Chondrocyte (in vitro differentiated cells): ENCODE results near the gene PAX2. TPM values are rescaled to one million over a fixed set of nuclear protein-coding genes. Genes with fewer than 3 reads are reported as not detected.

Experiments used
- DNase-seq: peaks from one replicate; pipeline ENCODE4 v3.0.0; 2021; ENCODE audit warnings: mixed read lengths, low spot score
- H3K27ac Mint-ChIP-seq: one replicate; pipeline ENCODE4 v1.8.0; 2021; ENCODE audit warnings: mild to moderate bottlenecking, moderate library complexity, mixed read lengths; ENCODE audit not compliant: unreplicated experiment
- H3K27me3 Mint-ChIP-seq: 2 replicates; pipeline ENCODE4 v1.8.0; 2021; ENCODE audit warnings: low read depth, mixed read lengths
- H3K36me3 Mint-ChIP-seq: 2 replicates; pipeline ENCODE4 v1.8.0; 2021; ENCODE audit warnings: low read depth, mixed read lengths
- H3K4me1 Mint-ChIP-seq: 2 replicates; pipeline ENCODE4 v1.8.0; 2021; ENCODE audit warnings: low read depth, mild to moderate bottlenecking, mixed read lengths
- H3K4me3 Mint-ChIP-seq: one replicate; pipeline ENCODE4 v1.8.0; 2021; ENCODE audit warnings: mild to moderate bottlenecking, moderate library complexity, mixed read lengths; ENCODE audit not compliant: unreplicated experiment
- H3K9me3 Mint-ChIP-seq: 2 replicates; pipeline ENCODE4 v1.8.0; 2021; ENCODE audit warnings: low read depth, mixed read lengths
- CTCF ChIP-seq: fragments of 200-600 bp; sonication (generic); IDR thresholded peaks from 2 replicates; pipeline ENCODE4 v1.5.0; 2021; ENCODE audit warnings: antibody characterized with exemption, mild to moderate bottlenecking, moderate library complexity
- total RNA-seq: library from RNA; stranded (reverse); gene quantifications from 3 replicates; pipeline ENCODE4 v1.2.1, GENCODE V29; 2021

Gene PAX2
- total RNA-seq, 1 donor from 2014 or later, result 0.62 TPM

GRCh38 chr10:100781145-100781665, 35.8 kb downstream of the PAX2 start:
- H3K27me3 Mint-ChIP-seq, result peaks cover 60% of the 10 kb centered on the region
- H3K4me3 Mint-ChIP-seq, result no peak overlapping the region
- H3K9me3 Mint-ChIP-seq, result peaks cover 6% of the 10 kb centered on the region
- no peak for TF ChIP-seq CTCF
- no peaks in the 10 kb centered on the region for H3K4me1 Mint-ChIP-seq
- no peak overlapping the region for H3K27ac Mint-ChIP-seq
- DNase-seq, result peak; percentile 65
- peaks cover 10% of the 10 kb centered on the region for H3K36me3 Mint-ChIP-seq

DNA sequence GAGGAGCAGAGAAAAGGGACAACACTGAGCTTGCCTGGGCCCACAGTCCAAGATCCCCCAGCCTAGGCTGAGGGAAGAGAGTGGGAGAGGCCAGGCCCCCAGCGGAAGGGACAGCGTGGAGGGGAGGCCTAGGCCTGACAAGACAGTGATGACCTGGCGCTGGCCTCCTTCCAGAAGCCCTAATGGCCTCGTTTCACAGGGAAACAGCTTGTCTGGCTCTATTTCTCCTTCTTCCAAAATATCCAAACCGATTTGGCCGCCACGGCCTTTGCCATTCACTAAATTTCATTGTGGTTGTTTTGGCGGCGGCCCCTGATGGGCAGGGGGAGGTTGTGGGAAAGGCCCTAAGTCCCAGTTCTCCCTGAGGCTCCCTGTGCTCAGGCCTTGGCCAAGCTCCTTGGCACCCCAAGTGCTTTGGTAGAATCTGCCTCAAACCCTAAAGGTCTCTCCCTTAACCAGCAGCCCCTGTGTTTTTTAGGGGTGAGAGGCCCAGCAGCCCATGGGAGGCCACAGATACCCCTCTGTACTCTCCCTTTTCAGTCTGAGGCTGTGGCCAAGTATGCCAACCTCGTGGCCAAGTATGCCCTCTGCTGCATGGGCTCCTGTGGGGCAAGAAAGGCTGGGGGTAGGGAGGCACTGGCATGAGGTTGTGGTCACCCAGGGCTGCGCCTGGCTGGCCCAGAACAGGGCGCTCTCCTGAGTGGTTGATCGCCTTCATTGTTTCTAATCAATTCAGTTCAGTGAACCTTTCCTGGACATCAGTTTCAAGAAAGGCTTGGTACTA, 37.3 kb downstream of the PAX2 start:
- Mint-ChIP-seq H3K4me3 (no peak overlapping the region), H3K9me3 (peaks cover 6% of the 10 kb centered on the region), H3K27me3 (peaks cover 66% of the 10 kb centered on the region), H3K27ac (no peak overlapping the region), H3K36me3 (peaks cover 10% of the 10 kb centered on the region), H3K4me1 (no peaks in the 10 kb centered on the region)
- peak; percentile 53 for DNase-seq
- TF ChIP-seq CTCF, result no peak

- Mint-ChIP-seq H3K4me3 (no peak overlapping the region), H3K27ac (no peak overlapping the region), H3K36me3 (peaks cover 9% of the 10 kb centered on the region), H3K9me3 (peaks cover 6% of the 10 kb centered on the region), H3K4me1 (no peaks in the 10 kb centered on the region), H3K27me3 (peaks cover 66% of the 10 kb centered on the region)
- no peak for TF ChIP-seq CTCF
- no peak for DNase-seq
Measured at GRCh38 chr10:100784126-100784525, 38.7 kb downstream of the PAX2 start.

DNA sequence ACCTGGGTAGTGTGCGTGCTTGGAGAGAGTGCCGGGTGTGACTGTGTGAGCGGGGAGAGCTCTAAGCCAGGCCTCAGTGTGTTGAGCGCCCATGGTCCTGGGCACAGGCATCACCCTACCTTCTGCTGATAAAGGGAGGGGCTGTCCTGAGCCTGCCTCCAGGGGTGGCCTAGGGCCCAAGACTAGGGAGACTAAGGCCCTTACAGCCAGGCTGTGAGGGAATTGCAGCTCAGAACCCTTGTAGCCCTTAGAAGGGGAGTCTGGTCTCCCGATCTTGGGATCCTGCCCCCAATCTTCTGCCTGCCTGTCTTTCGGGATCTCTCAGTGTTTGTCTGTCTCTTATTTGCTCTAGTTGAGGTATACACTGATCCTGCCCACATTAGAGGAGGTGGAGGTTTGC, 41.2 kb downstream of the PAX2 start:
- Mint-ChIP-seq H3K9me3 (no peaks in the 10 kb centered on the region), H3K27me3 (peaks cover 61% of the 10 kb centered on the region), H3K4me1 (no peaks in the 10 kb centered on the region), H3K4me3 (no peak overlapping the region), H3K27ac (no peak overlapping the region), H3K36me3 (peaks cover 3% of the 10 kb centered on the region)
- no peak for TF ChIP-seq CTCF
- DNase-seq, result no peak

GRCh38 chr10:100788002-100788903, 42.9 kb downstream of the PAX2 start:
- Mint-ChIP-seq H3K27ac (no peak overlapping the region), H3K27me3 (peaks cover 66% of the 10 kb centered on the region), H3K4me3 (no peak overlapping the region), H3K4me1 (no peaks in the 10 kb centered on the region), H3K36me3 (peaks cover 1% of the 10 kb centered on the region), H3K9me3 (no peaks in the 10 kb centered on the region)
- no peak for DNase-seq
- TF ChIP-seq CTCF, result no peak
